Glomerular endothelial cell (primary cell): ENCODE data around the gene MRPL54. TPM values are rescaled to one million over a fixed set of nuclear protein-coding genes. Genes with fewer than 3 reads are reported as not detected.

Experiments
- DNase-seq: peaks from one replicate; pipeline ENCODE4 v3.0.0-alpha.2; 2011; ENCODE audit warnings: low read depth, low spot score; ENCODE audit errors: extremely low read depth
- total RNA-seq: library from RNA; depleted of rRNA; stranded (reverse); fragments of >200 nt; gene quantifications from 2 replicates; pipeline ENCODE4 v1.2.3, GENCODE V29; 2015

Gene MRPL54
- total RNA-seq, result 65.2 and 71.4 TPM in 2 replicates

GRCh38 chr19:3762501-3763459 lies at the start of gene MRPL54:
MRPL54 (plus strand) TSS chr19:3762682; CDS start chr19:3762701, 19 bp downstream.
- DNase-seq, result peak; percentile 96

- DNase-seq, result no peak
Measured at GRCh38 chr19:3716147-3716668, 46.3 kb upstream of the MRPL54 start.

- no peak for DNase-seq
Measured at GRCh38 chr19:3719868-3720267, 42.6 kb upstream of the MRPL54 start.

- DNase-seq, result no peak
Measured at GRCh38 chr19:3720349-3720917, 42.0 kb upstream of the MRPL54 start.

- DNase-seq, result no peak
Measured at GRCh38 chr19:3721131-3721886, 41.2 kb upstream of the MRPL54 start.

- no peak for DNase-seq
Measured at GRCh38 chr19:3721887-3722442, 40.5 kb upstream of the MRPL54 start.

- DNase-seq, result no peak
Measured at GRCh38 chr19:3722443-3723109, 39.9 kb upstream of the MRPL54 start.

- DNase-seq, result no peak
Measured at GRCh38 chr19:3723110-3723488, 39.4 kb upstream of the MRPL54 start.

GRCh38 chr19:3723883-3724282 lies 38.6 kb upstream of the MRPL54 start:
- DNase-seq, result no peak

GRCh38 chr19:3725121-3725520 lies 37.4 kb upstream of the MRPL54 start:
- no peak for DNase-seq

- no peak for DNase-seq
Measured at GRCh38 chr19:3725640-3726310, 36.7 kb upstream of the MRPL54 start.

GRCh38 chr19:3730457-3730958 lies 32.0 kb upstream of the MRPL54 start:
- DNase-seq, result no peak

GRCh38 chr19:3732108-3732507 lies 30.4 kb upstream of the MRPL54 start:
- DNase-seq, result no peak

GRCh38 chr19:3733549-3734309 lies 28.8 kb upstream of the MRPL54 start:
- DNase-seq, result no peak

GRCh38 chr19:3734310-3734600 lies 28.2 kb upstream of the MRPL54 start:
- DNase-seq, result no peak

- DNase-seq, result no peak
Measured at GRCh38 chr19:3736106-3736724, 26.3 kb upstream of the MRPL54 start.

- no peak for DNase-seq
Measured at GRCh38 chr19:3737487-3738205, 24.8 kb upstream of the MRPL54 start.
